ENCODE results near the gene AMN1. TPM values are rescaled to one million over a fixed set of nuclear protein-coding genes. Genes with fewer than 3 reads are reported as not detected.

AMN1 gene
- total and polyA plus RNA-seq, 2 of the 4 experiments (the other 2 are of a cell fraction): 3.4 to 5.2 TPM

DNA sequence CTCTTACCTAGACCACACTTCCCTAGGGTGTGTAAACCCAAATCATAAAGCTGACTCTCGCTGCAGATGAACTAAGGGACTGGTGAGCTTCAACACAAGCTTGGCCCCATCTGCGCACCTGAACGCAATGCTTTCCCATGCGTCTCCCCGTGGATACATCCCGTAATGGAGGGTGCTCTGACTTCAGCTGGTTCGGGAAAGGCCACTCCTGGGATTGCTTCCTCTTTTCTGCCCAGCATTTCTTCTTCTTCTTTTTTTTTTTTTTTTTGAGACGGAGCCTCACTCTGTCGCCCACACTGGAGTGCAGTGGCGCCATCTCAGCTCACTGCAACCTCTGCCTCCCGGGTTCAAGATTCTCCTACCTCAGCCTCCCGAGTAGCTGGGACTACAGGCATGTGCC lies 97.0 kb downstream of the AMN1 start:
- Histone ChIP-seq H3K23ac (ENCODE audit: low read depth, low read length) (no peak overlapping the region), H2BK20ac (ENCODE audit: low read depth, low read length) (no peak overlapping the region), H2AK5ac (ENCODE audit: low read depth, low read length) (no peak overlapping the region), H4K91ac (ENCODE audit: insufficient read depth, low read depth, low read length) (no peak overlapping the region), H3K9me1 (ENCODE audit: insufficient read depth, low read length) (no peaks in the 10 kb centered on the region), H4K20me1 (ENCODE audit: insufficient read depth, low read length) (no peaks in the 10 kb centered on the region), H4K8ac (ENCODE audit: low read depth in 2 of 2, low read length in 2 of 2) (no peak overlapping the region), H2BK5ac (ENCODE audit: low read depth, low read length, poor library complexity, severe bottlenecking) (no peak overlapping the region), H2BK15ac (ENCODE audit: low read depth, low read length) (no peak overlapping the region), H3K4me3 (ENCODE audit: insufficient read depth, low read depth, low read length) (no peak overlapping the region), H4K5ac (ENCODE audit: low read depth, low read length) (no peak overlapping the region), H3K9me3 (ENCODE audit: control insufficient read depth, insufficient read depth, low read length) (no peaks in the 10 kb centered on the region), H3K79me1 (ENCODE audit: low read depth in 1 of 2, low read length in 2 of 2) (no peaks in the 10 kb centered on the region), H3K27me3 (ENCODE audit: control insufficient read depth, insufficient read depth, low read length) (no peaks in the 10 kb centered on the region; the same call in 1 of the 2 replicates), H3K4ac (ENCODE audit: low read depth, low read length) (no peak overlapping the region), H3K4me2 (ENCODE audit: low read depth, low read length) (no peak overlapping the region), H3K36me3 (ENCODE audit: control insufficient read depth, insufficient read depth, low read length) (no peaks in the 10 kb centered on the region), H3K14ac (replicated peaks; ENCODE audit: low read depth, low read length) (no peak overlapping the region), H3K9ac (ENCODE audit: low read depth, low read length) (no peak overlapping the region), H2AFZ (replicated peaks; ENCODE audit: low read length, poor library complexity) (no peak overlapping the region), H3K4me1 (ENCODE audit: control insufficient read depth, insufficient read depth, low read length) (no peaks in the 10 kb centered on the region; the same call in 1 of the 2 replicates), H3K56ac (ENCODE audit: extremely low read depth, insufficient read depth, low read length) (no peak overlapping the region), H2AK9ac (replicated peaks; ENCODE audit: low read depth, low read length, poor library complexity) (no peak overlapping the region), H2BK120ac (ENCODE audit: low read depth, low read length) (no peak overlapping the region), H3K18ac (ENCODE audit: low read depth, low read length) (no peak overlapping the region), H3K27ac (ENCODE audit: insufficient read depth, low read length) (no peak overlapping the region)
- no peak for DNase-seq
- ChIA-PET POLR2A (ENCODE audit: unreplicated experiment) (no interaction called here), CTCF (interaction anchor here (0.7 to 1.1 kb wide), 2 partner anchors 179 to 308 kb away, joined by 3 to 4 read pairs; no protein-coding TSS in a partner anchor)
- ATAC-seq (ENCODE audit: low read depth): no peak
- in situ Hi-C loops (cut with MboI; ENCODE audit: low sequenced_read_pairs) (loop anchor here (10.0 kb wide), 1 partner anchor 367 kb away; no protein-coding TSS in a partner anchor), intact Hi-C loops (cut with micrococcal nuclease) (no loop called here), dilution Hi-C loops (cut with HindIII; ENCODE audit: low sequenced_read_pairs, unreplicated experiment) (no loop called here)
- no TSS peak for BruUV-seq (replicated peaks)
- 100% methylated on average over 1 of the region's 12 CpGs; no CpG with 5 or more reads in 1 of the 2 experiments for WGBS, 2 experiments (ENCODE audit: extremely low coverage in 2 of 2, insufficient read length in 1 of 2)
- TF ChIP-seq RFX5 (IDR thresholded peaks at IDR 0.05; ENCODE audit: low read depth, low read length) (no peak), FOS (IDR thresholded peaks at IDR 0.05; ENCODE audit: low read depth, low read length) (no peak)
- TF ChIP-seq, protein P1, sequence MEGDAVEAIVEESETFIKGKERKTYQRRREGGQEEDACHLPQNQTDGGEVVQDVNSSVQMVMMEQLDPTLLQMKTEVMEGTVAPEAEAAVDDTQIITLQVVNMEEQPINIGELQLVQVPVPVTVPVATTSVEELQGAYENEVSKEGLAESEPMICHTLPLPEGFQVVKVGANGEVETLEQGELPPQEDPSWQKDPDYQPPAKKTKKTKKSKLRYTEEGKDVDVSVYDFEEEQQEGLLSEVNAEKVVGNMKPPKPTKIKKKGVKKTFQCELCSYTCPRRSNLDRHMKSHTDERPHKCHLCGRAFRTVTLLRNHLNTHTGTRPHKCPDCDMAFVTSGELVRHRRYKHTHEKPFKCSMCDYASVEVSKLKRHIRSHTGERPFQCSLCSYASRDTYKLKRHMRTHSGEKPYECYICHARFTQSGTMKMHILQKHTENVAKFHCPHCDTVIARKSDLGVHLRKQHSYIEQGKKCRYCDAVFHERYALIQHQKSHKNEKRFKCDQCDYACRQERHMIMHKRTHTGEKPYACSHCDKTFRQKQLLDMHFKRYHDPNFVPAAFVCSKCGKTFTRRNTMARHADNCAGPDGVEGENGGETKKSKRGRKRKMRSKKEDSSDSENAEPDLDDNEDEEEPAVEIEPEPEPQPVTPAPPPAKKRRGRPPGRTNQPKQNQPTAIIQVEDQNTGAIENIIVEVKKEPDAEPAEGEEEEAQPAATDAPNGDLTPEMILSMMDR (conservative IDR thresholded peaks at IDR 0.05; ENCODE audit: low read depth, low read length): no peak
